SH-SY5Y (cell line): ENCODE data around the gene CDH4.

Source experiments
- GATA2 ChIP-seq: IDR thresholded peaks from 2 replicates; pipeline ENCODE4 v1.6.1; 2011; ENCODE audit warnings: mild to moderate bottlenecking, low read depth, low read length
- GATA3 ChIP-seq: IDR thresholded peaks from 2 replicates; pipeline ENCODE4 v1.6.1; 2011; ENCODE audit warnings: low read depth, mild to moderate bottlenecking, low read length, moderate library complexity

DNA sequence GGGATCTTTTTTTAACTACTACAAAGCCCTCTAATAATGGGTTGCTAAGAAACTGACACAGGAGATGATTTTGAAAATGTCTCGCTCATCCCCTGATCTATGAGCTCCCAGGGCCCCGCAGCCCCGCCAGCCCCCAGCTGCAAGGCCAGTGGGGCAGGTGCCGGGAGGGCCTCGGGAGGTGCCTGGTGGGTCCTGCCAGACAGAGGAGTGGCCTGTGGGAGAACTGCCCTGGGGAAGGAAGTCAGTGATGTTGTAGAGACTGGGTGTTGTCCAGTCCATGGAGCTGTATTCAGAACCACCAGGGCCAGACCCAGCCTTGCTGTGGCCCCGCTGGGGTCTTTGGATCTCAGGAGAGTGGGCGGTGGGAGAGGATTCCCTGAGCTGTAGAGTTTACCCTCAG lies 554.9 kb downstream of the CDH4 start:
- TF ChIP-seq GATA2 (no peak), GATA3 (no peak)
